ENCODE results near the gene KCTD8.

- TF ChIP-seq, protein P1, sequence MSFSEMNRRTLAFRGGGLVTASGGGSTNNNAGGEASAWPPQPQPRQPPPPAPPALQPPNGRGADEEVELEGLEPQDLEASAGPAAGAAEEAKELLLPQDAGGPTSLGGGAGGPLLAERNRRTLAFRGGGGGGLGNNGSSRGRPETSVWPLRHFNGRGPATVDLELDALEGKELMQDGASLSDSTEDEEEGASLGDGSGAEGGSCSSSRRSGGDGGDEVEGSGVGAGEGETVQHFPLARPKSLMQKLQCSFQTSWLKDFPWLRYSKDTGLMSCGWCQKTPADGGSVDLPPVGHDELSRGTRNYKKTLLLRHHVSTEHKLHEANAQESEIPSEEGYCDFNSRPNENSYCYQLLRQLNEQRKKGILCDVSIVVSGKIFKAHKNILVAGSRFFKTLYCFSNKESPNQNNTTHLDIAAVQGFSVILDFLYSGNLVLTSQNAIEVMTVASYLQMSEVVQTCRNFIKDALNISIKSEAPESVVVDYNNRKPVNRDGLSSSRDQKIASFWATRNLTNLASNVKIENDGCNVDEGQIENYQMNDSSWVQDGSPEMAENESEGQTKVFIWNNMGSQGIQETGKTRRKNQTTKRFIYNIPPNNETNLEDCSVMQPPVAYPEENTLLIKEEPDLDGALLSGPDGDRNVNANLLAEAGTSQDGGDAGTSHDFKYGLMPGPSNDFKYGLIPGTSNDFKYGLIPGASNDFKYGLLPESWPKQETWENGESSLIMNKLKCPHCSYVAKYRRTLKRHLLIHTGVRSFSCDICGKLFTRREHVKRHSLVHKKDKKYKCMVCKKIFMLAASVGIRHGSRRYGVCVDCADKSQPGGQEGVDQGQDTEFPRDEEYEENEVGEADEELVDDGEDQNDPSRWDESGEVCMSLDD (tag by site-specific recombination; IDR thresholded peaks at IDR 0.05) = no peak
- no peak for TF ChIP-seq PRDM1 (tag by site-specific recombination; IDR thresholded peaks at IDR 0.05)
- no peak for TF ChIP-seq ZNF529 (tag by site-specific recombination; IDR thresholded peaks at IDR 0.05; ENCODE audit: insufficient replicate concordance)
- TF ChIP-seq ZNF274 (IDR thresholded peaks at IDR 0.05; ENCODE audit: low read length) = no peak
- TF ChIP-seq ZNF274 (tag by site-specific recombination; IDR thresholded peaks at IDR 0.05; ENCODE audit: borderline replicate concordance) = no peak
- no peak for TF ChIP-seq CTCF (tag by site-specific recombination; IDR thresholded peaks at IDR 0.05)
- TF ChIP-seq ZXDB (tag by site-specific recombination; IDR thresholded peaks at IDR 0.05) = no peak
- TF ChIP-seq ZNF114 (tag by site-specific recombination; IDR thresholded peaks at IDR 0.05) = no peak
- no peak for TF ChIP-seq ZNF670 (tag by site-specific recombination; IDR thresholded peaks at IDR 0.05; ENCODE audit: low read depth)
- no peak for TF ChIP-seq ZNF248 (tag by site-specific recombination; IDR thresholded peaks at IDR 0.05)
- TF ChIP-seq ZSCAN16 (tag by site-specific recombination; IDR thresholded peaks at IDR 0.05) = no peak
- TF ChIP-seq ZNF24 (tag by site-specific recombination; IDR thresholded peaks at IDR 0.05) = no peak
- no peak for TF ChIP-seq ZNF174 (tag by site-specific recombination; IDR thresholded peaks at IDR 0.05)
- no peak for TF ChIP-seq ZEB2 (tag by site-specific recombination; IDR thresholded peaks at IDR 0.05)
- TF ChIP-seq ZNF211 (tag by site-specific recombination; IDR thresholded peaks at IDR 0.05; ENCODE audit: low read depth) = no peak
These were observed 262.3 kb downstream of the KCTD8 start for GRCh38 chr4:44186096-44186849.

Measured in HEK293 (cell line).